Trophoblast cell (in vitro differentiated cells and primary cell): ENCODE measurements around the gene TMEM120B.
A peak's percentile ranks its signal among the peaks of the same experiment; 100 is the strongest.

ENCODE experiments used
- DNase-seq, 2 donors: peaks; one replicate each; pipeline ENCODE4 v3.0.0-alpha.2; 2016
- H2AFZ ChIP-seq: 2 replicates; pipeline ENCODE4 v1.6.1; 2013; ENCODE audit warnings: low read length, moderate library complexity, mild to moderate bottlenecking; ENCODE audit not compliant: insufficient read depth, poor library complexity
- H2AK5ac ChIP-seq: 2 replicates; pipeline ENCODE4 v1.6.1; 2013; ENCODE audit warnings: mild to moderate bottlenecking, low read length
- H2BK120ac ChIP-seq: 2 replicates; pipeline ENCODE4 v1.6.1; 2013; ENCODE audit warnings: low read length, mild to moderate bottlenecking, moderate library complexity; ENCODE audit not compliant: insufficient read depth, poor library complexity
- H2BK12ac ChIP-seq: 2 replicates; pipeline ENCODE4 v1.6.1; 2013; ENCODE audit warnings: mild to moderate bottlenecking, low read length, moderate library complexity
- H2BK5ac ChIP-seq: 2 replicates; pipeline ENCODE4 v1.6.1; 2013; ENCODE audit warnings: low read length, low read depth, moderate library complexity, mild to moderate bottlenecking; ENCODE audit not compliant: poor library complexity
- H3K14ac ChIP-seq: 2 replicates; pipeline ENCODE4 v1.6.1; 2013; ENCODE audit warnings: mild to moderate bottlenecking, low read length
- H3K18ac ChIP-seq: 2 replicates; pipeline ENCODE4 v1.6.1; 2013; ENCODE audit warnings: mild to moderate bottlenecking, low read length
- H3K23ac ChIP-seq: 2 replicates; pipeline ENCODE4 v1.6.1; 2013; ENCODE audit warnings: low read length
- H3K27ac ChIP-seq: 2 replicates; pipeline ENCODE4 v1.5.1; 2013; ENCODE audit warnings: low read depth, mild to moderate bottlenecking, inconsistent platforms, low read length, moderate library complexity
- H3K27me3 ChIP-seq: 2 replicates; pipeline ENCODE4 v1.6.1; 2013; ENCODE audit warnings: inconsistent platforms, mild to moderate bottlenecking, low read length, moderate library complexity; ENCODE audit not compliant: insufficient read depth
- H3K36me3 ChIP-seq, 2 experiments: 1 replicate in 1 of 2; 2 replicates in 1 of 2; pipeline ENCODE4 v1.6.1; 2013; ENCODE audit warnings: low read length in 2 of 2, mild to moderate bottlenecking in 2 of 2, moderate library complexity in 1 of 2; ENCODE audit not compliant: insufficient read depth in 2 of 2, control insufficient read depth in 1 of 2
- H3K4ac ChIP-seq: 2 replicates; pipeline ENCODE4 v1.6.1; 2013; ENCODE audit warnings: low read depth, mild to moderate bottlenecking, low read length, moderate library complexity
- H3K4me1 ChIP-seq, 2 experiments: 1 replicate in 1 of 2; 2 replicates in 1 of 2; pipeline ENCODE4 v1.6.1; 2013; ENCODE audit warnings: low read length in 2 of 2, mild to moderate bottlenecking in 2 of 2, moderate library complexity in 1 of 2; ENCODE audit not compliant: insufficient read depth in 2 of 2, control insufficient read depth in 1 of 2
- H3K4me2 ChIP-seq: 2 replicates; pipeline ENCODE4 v1.6.1; 2013; ENCODE audit warnings: inconsistent platforms, mild to moderate bottlenecking, low read length, moderate library complexity
- H3K4me3 ChIP-seq: 2 replicates; pipeline ENCODE4 v1.5.1; 2013; ENCODE audit warnings: mild to moderate bottlenecking, low read depth, low read length, inconsistent platforms
- H3K79me1 ChIP-seq: one replicate; pipeline ENCODE4 v1.6.1; 2013; ENCODE audit warnings: low read length
- H3K79me2 ChIP-seq: 2 replicates; pipeline ENCODE4 v1.6.1; 2013; ENCODE audit warnings: low read length, mild to moderate bottlenecking; ENCODE audit not compliant: control insufficient read depth, insufficient read depth, poor library complexity
- H3K9ac ChIP-seq: 2 replicates; pipeline ENCODE4 v1.6.1; 2013; ENCODE audit warnings: mild to moderate bottlenecking, low read length
- H3K9me3 ChIP-seq: 2 replicates; pipeline ENCODE4 v1.6.1; 2013; ENCODE audit warnings: low read depth, mild to moderate bottlenecking, control low read depth, inconsistent platforms, low read length; ENCODE audit not compliant: insufficient read depth
- H4K12ac ChIP-seq: 2 replicates; pipeline ENCODE4 v1.6.1; 2013; ENCODE audit warnings: low read depth, mild to moderate bottlenecking, low read length, moderate library complexity
- H4K8ac ChIP-seq: 2 replicates; pipeline ENCODE4 v1.6.1; 2013; ENCODE audit warnings: low read depth, mild to moderate bottlenecking, low read length, moderate library complexity
- H4K91ac ChIP-seq: one replicate; pipeline ENCODE4 v1.6.1; 2013; ENCODE audit warnings: low read depth, mild to moderate bottlenecking, low read length, moderate library complexity
- WGBS: extraction: QIAGEN DNeasy Blood & Tissue Kit; methylation state at CpG from one replicate; pipeline ENCODE4 v1.1.7; 2013; ENCODE audit warnings: missing lambda C conversion rate; ENCODE audit not compliant: insufficient read length, insufficient coverage; ENCODE audit errors: extremely low coverage; 5-methylcytosine and 5-hydroxymethylcytosine counted together

Gene TMEM120B

GRCh38 chr12:121808623-121809022 is 96.1 kb downstream of the TMEM120B start:
- no peak overlapping the region for H3K4me3 ChIP-seq
- H4K12ac ChIP-seq = no peak overlapping the region
- DNase-seq = no peak
- no peak overlapping the region for H3K4ac ChIP-seq
- no peak overlapping the region for H3K9ac ChIP-seq
- H3K9me3 ChIP-seq = no peaks in the 10 kb centered on the region
- no peak overlapping the region for H2AFZ ChIP-seq
- H2BK12ac ChIP-seq = no peak overlapping the region
- no peak overlapping the region for H3K18ac ChIP-seq
- no peak overlapping the region for H4K8ac ChIP-seq
- peaks cover 45 to 47% of the 10 kb centered on the region in 2 experiments for H3K36me3 ChIP-seq
- H3K79me1 ChIP-seq = peaks cover 9% of the 10 kb centered on the region
- H3K4me2 ChIP-seq = no peak overlapping the region
- H3K27me3 ChIP-seq = no peaks in the 10 kb centered on the region
- H3K79me2 ChIP-seq = peaks cover 17% of the 10 kb centered on the region
- H3K14ac ChIP-seq = no peak overlapping the region
- H3K27ac ChIP-seq = no peak overlapping the region
- WGBS = no CpG with 5 or more reads among the region's 8 CpGs
- no peak overlapping the region for H4K91ac ChIP-seq
- no peak overlapping the region for H3K23ac ChIP-seq
- no peak overlapping the region for H2BK120ac ChIP-seq
- no peak overlapping the region for H2AK5ac ChIP-seq
- H2BK5ac ChIP-seq = no peak overlapping the region
- peaks cover 21 to 28% of the 10 kb centered on the region in 2 experiments for H3K4me1 ChIP-seq

GRCh38 chr12:121809712-121810116 is 97.2 kb downstream of the TMEM120B start:
- H3K27me3 ChIP-seq = no peaks in the 10 kb centered on the region
- H3K79me2 ChIP-seq = peaks cover 11% of the 10 kb centered on the region
- H3K18ac ChIP-seq = no peak overlapping the region
- H3K4me2 ChIP-seq = no peak overlapping the region
- no peaks in the 10 kb centered on the region for H3K9me3 ChIP-seq
- H2BK120ac ChIP-seq = no peak overlapping the region
- H3K4me1 ChIP-seq = peaks cover 21 to 28% of the 10 kb centered on the region in 2 experiments
- H3K36me3 ChIP-seq = peaks cover 53 to 54% of the 10 kb centered on the region in 2 experiments
- no peak overlapping the region for H3K23ac ChIP-seq
- H3K79me1 ChIP-seq = peaks cover 3% of the 10 kb centered on the region
- H3K14ac ChIP-seq = no peak overlapping the region
- DNase-seq = no peak
- H2BK12ac ChIP-seq = no peak overlapping the region
- H3K27ac ChIP-seq = no peak overlapping the region
- no peak overlapping the region for H4K91ac ChIP-seq
- H4K8ac ChIP-seq = no peak overlapping the region
- no peak overlapping the region for H2BK5ac ChIP-seq
- H2AFZ ChIP-seq = no peak overlapping the region
- no peak overlapping the region for H4K12ac ChIP-seq
- H3K4ac ChIP-seq = peak overlapping the region; percentile 44
- no peak overlapping the region for H2AK5ac ChIP-seq
- no peak overlapping the region for H3K9ac ChIP-seq
- no CpG with 5 or more reads among the region's 27 CpGs for WGBS
- H3K4me3 ChIP-seq = no peak overlapping the region

GRCh38 chr12:121810234-121810817 is 97.8 kb downstream of the TMEM120B start:
- no CpG with 5 or more reads among the region's 33 CpGs for WGBS
- H3K9me3 ChIP-seq = no peaks in the 10 kb centered on the region
- DNase-seq = no peak

GRCh38 chr12:121810833-121811433 is 98.4 kb downstream of the TMEM120B start:
- peak overlapping the region; percentile 79 for H3K4me2 ChIP-seq
- H3K27me3 ChIP-seq = no peaks in the 10 kb centered on the region
- H3K79me1 ChIP-seq = no peaks in the 10 kb centered on the region
- H3K27ac ChIP-seq = no peak overlapping the region
- no peak overlapping the region for H2AK5ac ChIP-seq
- H3K9me3 ChIP-seq = no peaks in the 10 kb centered on the region
- no peak overlapping the region for H2BK120ac ChIP-seq
- H4K12ac ChIP-seq = no peak overlapping the region
- H2BK5ac ChIP-seq = no peak overlapping the region
- H3K4me3 ChIP-seq = no peak overlapping the region
- no CpG with 5 or more reads among the region's 6 CpGs for WGBS
- H4K91ac ChIP-seq = no peak overlapping the region
- H4K8ac ChIP-seq = no peak overlapping the region
- H3K14ac ChIP-seq = no peak overlapping the region
- no peak overlapping the region for H3K9ac ChIP-seq
- H3K4me1 ChIP-seq = peaks cover 18 to 25% of the 10 kb centered on the region in 2 experiments
- peaks cover 59% of the 10 kb centered on the region in 2 experiments for H3K36me3 ChIP-seq
- no peak overlapping the region for H3K18ac ChIP-seq
- peaks cover 2% of the 10 kb centered on the region for H3K79me2 ChIP-seq
- no peak overlapping the region for H2BK12ac ChIP-seq
- H2AFZ ChIP-seq = no peak overlapping the region
- no peak for DNase-seq
- no peak overlapping the region for H3K23ac ChIP-seq
- no peak overlapping the region for H3K4ac ChIP-seq

More at GRCh38 chr12:121810234-121810817, 97.8 kb downstream of the TMEM120B start:
- H3K18ac ChIP-seq = no peak overlapping the region
- H3K27me3 ChIP-seq = no peaks in the 10 kb centered on the region
- H3K4me3 ChIP-seq = no peak overlapping the region
- no peak overlapping the region for H4K8ac ChIP-seq
- no peak overlapping the region for H2AK5ac ChIP-seq
- no peak overlapping the region for H2BK5ac ChIP-seq
- no peak overlapping the region for H4K12ac ChIP-seq
- no peak overlapping the region for H3K14ac ChIP-seq
- no peak overlapping the region for H3K9ac ChIP-seq
- H3K4me2 ChIP-seq = no peak overlapping the region
- H3K79me1 ChIP-seq = peaks cover under 1% of the 10 kb centered on the region
- H3K79me2 ChIP-seq = peaks cover 5% of the 10 kb centered on the region
- H2AFZ ChIP-seq = no peak overlapping the region
- H3K36me3 ChIP-seq = peaks cover 58 to 59% of the 10 kb centered on the region in 2 experiments
- peak overlapping the region; percentile 23 for H3K4ac ChIP-seq
- no peak overlapping the region for H3K27ac ChIP-seq
- no peak overlapping the region for H3K23ac ChIP-seq
- H3K4me1 ChIP-seq = peaks cover 21 to 28% of the 10 kb centered on the region in 2 experiments
- no peak overlapping the region for H2BK12ac ChIP-seq
- no peak overlapping the region for H2BK120ac ChIP-seq
- H4K91ac ChIP-seq = no peak overlapping the region
